Stimulated activated effector memory CD8-positive, alpha-beta T cell treated with anti-CD3 and anti-CD28 coated beads, Interleukin-12 subunit alpha, Interleukin-12 subunit beta, amount 100 ng/mL, for 72 hours (primary cell): ENCODE results near the gene MARS1.

Source experiments
- ATAC-seq: fragments of 150-1000 bp; cut with Tn5 transposase; 2 replicates; pipeline ENCODE4 v1.10.0; 2021
- DNase-seq, 2 donors: peaks; one replicate each; pipeline ENCODE4 v3.0.0; 2021 to 2022; ENCODE audit warnings: low spot score in 2 of 2
- H3K27ac Mint-ChIP-seq: one replicate; pipeline ENCODE4 v1.8.0; 2022; ENCODE audit warnings: mild to moderate bottlenecking, mixed read lengths
- H3K36me3 Mint-ChIP-seq: one replicate; pipeline ENCODE4 v1.8.0; 2022; ENCODE audit warnings: mild to moderate bottlenecking, mixed read lengths
- H3K4me1 Mint-ChIP-seq: one replicate; pipeline ENCODE4 v1.8.0; 2022; ENCODE audit warnings: mixed read lengths
- H3K4me3 Mint-ChIP-seq: one replicate; pipeline ENCODE4 v1.8.0; 2022; ENCODE audit warnings: mild to moderate bottlenecking, mixed read lengths
- H3K9me3 Mint-ChIP-seq: one replicate; pipeline ENCODE4 v1.8.0; 2022; ENCODE audit warnings: mixed read lengths

Gene MARS1

GRCh38 chr12:57474862-57475261 is 13.0 kb upstream of the MARS1 start:
- no peak for DNase-seq
- peaks cover 78% of the 10 kb centered on the region for H3K4me1 Mint-ChIP-seq
- peak overlapping the region; percentile 86 for H3K4me3 Mint-ChIP-seq
- ATAC-seq, result no peak
- no peaks in the 10 kb centered on the region for H3K9me3 Mint-ChIP-seq
- H3K36me3 Mint-ChIP-seq, result peaks cover 91% of the 10 kb centered on the region
- H3K27ac Mint-ChIP-seq, result peak overlapping the region; percentile 13

- peaks cover 92% of the 10 kb centered on the region for H3K36me3 Mint-ChIP-seq
- no peaks in the 10 kb centered on the region for H3K9me3 Mint-ChIP-seq
- peak overlapping the region; percentile 86 for H3K4me3 Mint-ChIP-seq
- ATAC-seq, result no peak
- H3K4me1 Mint-ChIP-seq, result peaks cover 84% of the 10 kb centered on the region
- DNase-seq, result no peak
- peak overlapping the region; percentile 99 for H3K27ac Mint-ChIP-seq
Observed at GRCh38 chr12:57475271-57476161, 12.4 kb upstream of the MARS1 start.

DNA sequence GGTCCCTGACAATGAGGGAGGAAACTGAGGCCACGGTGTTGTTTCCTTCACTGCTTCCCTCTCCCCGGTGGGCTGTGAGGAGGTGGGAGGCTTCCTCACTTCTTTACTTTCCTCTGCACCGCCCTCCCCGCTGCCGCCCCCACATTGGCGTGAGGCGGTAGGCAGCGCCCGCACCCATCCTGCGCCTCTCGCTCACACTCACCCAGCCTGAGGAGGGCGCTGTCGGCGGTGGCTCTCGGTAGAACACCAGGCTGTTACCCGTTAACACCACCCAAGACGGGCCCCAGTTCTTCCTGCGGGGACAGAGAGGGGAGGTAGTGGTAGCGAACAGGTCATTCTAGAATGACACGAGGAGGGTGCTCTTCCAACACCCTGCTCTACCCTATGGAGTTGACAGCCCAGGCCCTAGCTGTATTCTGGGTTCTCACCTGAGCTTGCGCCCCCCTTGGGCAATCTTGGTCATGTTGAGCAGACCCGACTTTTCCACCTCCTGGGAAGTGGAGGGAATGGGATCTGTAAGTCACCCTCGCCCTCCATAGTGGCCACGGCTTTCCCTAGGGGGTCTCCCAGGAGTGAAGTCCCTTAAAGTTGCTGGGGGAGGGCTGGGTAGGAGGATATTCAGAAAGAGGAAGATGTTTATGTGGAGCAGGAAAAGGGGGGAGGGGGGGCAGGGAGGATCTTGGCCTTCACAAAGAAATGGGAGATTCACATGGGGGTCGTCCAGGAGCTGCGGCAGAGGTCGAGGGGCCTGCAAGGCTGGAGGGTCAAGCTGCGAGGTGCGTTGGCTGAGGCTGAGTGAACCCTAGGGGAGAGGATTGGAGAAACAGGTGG is 11.5 kb upstream of the MARS1 start:
- Mint-ChIP-seq H3K4me1 (peaks cover 86% of the 10 kb centered on the region), H3K27ac (peak overlapping the region; percentile 99)

DNA sequence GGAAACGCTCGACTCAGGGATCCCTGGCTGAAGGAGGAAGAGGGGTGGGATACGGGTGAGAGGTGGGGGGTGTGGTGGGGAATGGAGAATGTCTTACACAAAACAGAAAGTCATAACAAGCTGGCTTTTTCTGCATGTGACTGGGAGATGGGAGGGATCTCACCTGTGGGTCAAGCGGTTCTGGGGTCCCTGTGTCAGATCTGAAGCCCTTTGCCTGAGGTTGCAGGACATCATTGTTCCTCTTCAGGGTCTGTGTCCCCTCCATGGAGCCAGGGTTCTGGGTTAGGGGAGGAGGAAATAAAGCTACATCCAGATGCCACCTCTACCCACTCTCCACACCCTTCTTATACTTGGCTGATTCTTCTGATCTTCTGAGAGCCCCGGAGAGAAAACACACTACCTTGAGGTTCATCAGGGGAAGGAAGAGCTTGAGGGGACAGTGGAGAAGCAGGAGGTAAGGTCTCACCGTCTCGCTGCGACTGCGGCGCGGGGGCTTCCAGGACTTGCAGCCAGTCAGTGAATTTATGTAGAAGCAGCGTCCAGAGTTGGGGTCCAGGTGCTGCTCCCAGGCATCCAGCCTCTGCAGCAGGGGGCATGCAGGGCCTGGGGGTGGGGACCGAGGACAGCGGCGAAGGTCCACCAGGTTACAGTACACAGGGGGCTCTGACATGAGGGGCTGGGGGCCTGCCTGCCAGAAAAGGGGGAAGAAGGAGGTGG is 10.7 kb upstream of the MARS1 start:
- peaks cover 86% of the 10 kb centered on the region for H3K4me1 Mint-ChIP-seq
- H3K36me3 Mint-ChIP-seq, result peaks cover 80% of the 10 kb centered on the region
- H3K27ac Mint-ChIP-seq, result peak overlapping the region; percentile 99
- H3K9me3 Mint-ChIP-seq, result no peaks in the 10 kb centered on the region
- peak overlapping the region; percentile 86 for H3K4me3 Mint-ChIP-seq
- DNase-seq, result no peak
- no peak for ATAC-seq

More for the DNA sequence above, 11.5 kb upstream of the MARS1 start:
- H3K4me3 Mint-ChIP-seq, result peak overlapping the region; percentile 86
- H3K36me3 Mint-ChIP-seq, result peaks cover 88% of the 10 kb centered on the region
- DNase-seq (peak; percentile 56 to 85), ATAC-seq (peak; percentile 57)
- H3K9me3 Mint-ChIP-seq, result no peaks in the 10 kb centered on the region

DNA sequence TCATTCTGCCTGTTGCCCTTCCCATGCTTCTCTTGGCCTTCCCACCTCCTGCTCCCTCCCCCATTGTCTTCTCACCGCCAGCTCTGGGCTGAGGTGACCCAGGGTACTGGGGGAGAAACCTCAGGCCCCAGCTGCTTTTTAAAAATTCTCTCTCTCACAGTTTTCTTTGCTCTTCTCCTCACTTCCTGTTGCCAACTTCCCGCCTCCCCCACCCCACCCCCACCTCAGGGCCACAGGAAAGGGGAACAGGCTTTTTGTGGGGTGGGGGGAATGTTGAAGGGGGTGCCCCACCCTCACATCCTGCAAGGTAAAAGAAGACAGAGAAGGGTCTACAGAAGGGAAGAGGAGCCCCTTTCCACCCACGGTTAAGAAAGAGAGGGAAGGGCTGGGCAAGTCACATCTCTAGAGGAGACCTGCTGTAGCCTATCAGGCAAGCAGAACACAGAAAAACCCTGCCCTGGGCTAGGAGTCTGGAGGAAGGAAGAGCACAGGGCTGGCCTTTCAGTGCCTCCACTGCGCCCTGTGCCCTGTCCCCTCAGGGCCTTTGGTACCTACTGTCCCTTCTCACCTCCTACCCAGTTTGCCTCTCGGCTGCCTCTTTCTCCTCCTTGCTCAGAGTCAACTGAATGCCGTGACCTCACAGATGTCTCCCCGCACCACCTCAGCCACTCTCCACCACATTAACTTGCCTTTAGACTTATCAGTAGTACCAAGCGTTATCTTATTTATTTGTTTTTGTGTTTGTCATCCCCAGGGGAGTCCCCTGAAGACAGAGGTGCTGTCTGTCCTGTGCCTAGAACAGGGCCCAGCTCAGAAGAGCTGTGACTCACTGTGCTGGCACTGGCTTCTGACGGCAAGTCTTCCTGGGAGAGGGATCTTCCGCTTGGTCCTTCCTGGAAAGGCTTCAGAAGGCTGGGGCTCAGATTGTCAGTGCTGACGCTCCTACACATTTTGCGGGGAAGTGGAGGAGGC is 9.9 kb upstream of the MARS1 start:
- Mint-ChIP-seq H3K9me3 (no peaks in the 10 kb centered on the region), H3K27ac (peak overlapping the region; percentile 99), H3K4me1 (peaks cover 80% of the 10 kb centered on the region), H3K36me3 (peaks cover 71% of the 10 kb centered on the region), H3K4me3 (peak overlapping the region; percentile 86)
- DNase-seq, result peak in 1 of 2 donors; percentile 75
- ATAC-seq, result peak; percentile 68

DNA sequence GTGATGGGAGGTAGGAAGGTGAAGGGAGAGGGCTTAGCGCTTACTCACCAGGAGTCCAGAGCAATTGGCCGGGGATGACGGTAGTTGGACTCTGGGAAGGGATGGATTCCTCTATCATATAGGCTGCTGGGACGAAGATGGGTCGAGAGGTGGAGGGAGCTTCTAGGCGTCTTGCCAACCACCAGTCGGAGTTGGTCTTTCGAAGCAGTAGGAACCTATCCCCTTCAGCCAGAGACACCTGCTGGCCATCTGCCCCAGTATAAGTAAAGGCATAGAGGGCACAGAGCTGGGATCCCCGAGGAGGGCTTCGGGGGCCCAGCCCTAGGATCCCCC is 8.9 kb upstream of the MARS1 start:
- Mint-ChIP-seq H3K9me3 (no peaks in the 10 kb centered on the region), H3K4me3 (peak overlapping the region; percentile 86), H3K4me1 (peaks cover 71% of the 10 kb centered on the region), H3K36me3 (peaks cover 61% of the 10 kb centered on the region), H3K27ac (peak overlapping the region; percentile 99)
- ATAC-seq, result peak; percentile 0
- DNase-seq, result no peak

DNA sequence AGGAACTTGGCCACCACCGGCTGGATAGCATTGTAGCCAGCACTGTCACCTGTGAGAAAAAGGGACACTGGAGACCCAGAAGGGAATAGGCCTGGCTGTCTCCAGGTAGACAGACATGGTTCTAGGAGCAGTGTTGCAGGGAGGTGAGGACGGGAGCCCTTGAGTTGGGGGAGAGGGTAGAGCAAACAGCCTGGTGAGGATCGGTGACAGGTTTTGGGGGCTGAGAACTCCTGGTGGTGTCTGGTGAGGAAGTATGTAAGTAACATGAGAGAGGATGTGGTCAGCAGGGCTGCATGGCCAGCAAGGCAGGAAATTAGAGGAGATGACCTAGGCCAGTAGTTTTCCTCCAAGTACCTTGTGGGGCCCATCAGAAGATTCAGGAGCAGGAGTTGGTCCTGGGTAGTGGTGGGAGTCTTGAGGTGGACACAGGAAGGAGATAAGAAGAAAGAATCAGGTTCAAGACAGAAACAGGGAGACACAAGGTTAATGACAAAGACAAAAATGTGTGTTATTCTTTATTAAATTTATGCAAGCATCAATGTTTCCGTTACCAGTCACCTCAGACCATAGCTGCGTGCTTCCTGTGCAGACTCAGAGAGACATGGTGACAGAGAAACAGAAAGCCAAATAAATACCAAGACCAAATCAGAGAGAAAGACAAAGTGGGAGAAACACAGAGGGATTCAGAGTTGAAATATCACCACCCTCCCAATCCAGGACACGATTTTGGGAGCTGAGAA is 8.3 kb upstream of the MARS1 start, which contains the start of gene ARHGAP9:
Gene ARHGAP9 (minus strand): TSS at position 491 of the 740 bp plus-strand sequence. CDS start 460 bp downstream, at position 31.
- Mint-ChIP-seq H3K27ac (peak within 1 kb of the TSS; percentile 99), H3K4me1 (peaks cover 66% of the 10 kb centered on the region), H3K4me3 (peak within 1 kb of the TSS; percentile 86), H3K9me3 (no peaks in the 10 kb centered on the region), H3K36me3 (peaks cover 56% of the 10 kb centered on the region)
- DNase-seq (peak in 1 of 2 donors; percentile 77), ATAC-seq (peak; percentile 76)

- Mint-ChIP-seq H3K4me3 (peak overlapping the region; percentile 1), H3K9me3 (no peaks in the 10 kb centered on the region), H3K4me1 (peaks cover 53% of the 10 kb centered on the region), H3K36me3 (peaks cover 36% of the 10 kb centered on the region), H3K27ac (peak overlapping the region; percentile 99)
- ATAC-seq (no peak), DNase-seq (no peak)
Observed at GRCh38 chr12:57481671-57482070, 6.2 kb upstream of the MARS1 start.

- Mint-ChIP-seq H3K4me1 (peaks cover 37% of the 10 kb centered on the region), H3K36me3 (peaks cover 35% of the 10 kb centered on the region), H3K4me3 (no peak overlapping the region), H3K27ac (no peak overlapping the region), H3K9me3 (no peaks in the 10 kb centered on the region)
- DNase-seq (no peak), ATAC-seq (no peak)
Observed at GRCh38 chr12:57483466-57483865, 4.4 kb upstream of the MARS1 start.

DNA sequence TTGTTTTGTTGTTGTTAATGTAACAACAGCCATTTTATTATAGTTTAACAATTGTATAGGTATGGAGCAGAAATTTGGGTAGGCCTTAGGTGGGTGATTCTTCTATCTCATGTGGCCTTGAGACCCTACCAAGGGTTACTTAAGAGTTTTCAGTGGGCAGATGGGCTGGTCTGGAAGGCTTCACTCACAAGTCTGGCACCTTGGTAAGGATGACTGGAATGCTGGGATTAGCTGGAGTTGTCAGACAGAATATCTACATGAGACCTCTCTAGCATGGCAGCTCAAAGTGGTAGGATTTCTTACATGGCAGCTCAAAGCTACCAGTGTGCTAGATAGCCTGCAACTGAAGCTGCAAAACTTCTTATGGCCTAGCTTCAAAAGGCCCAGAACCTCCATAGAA is 2.2 kb upstream of the MARS1 start:
- no peak overlapping the region for H3K4me3 Mint-ChIP-seq
- peaks cover 39% of the 10 kb centered on the region for H3K36me3 Mint-ChIP-seq
- no peak for DNase-seq
- H3K27ac Mint-ChIP-seq, result no peak overlapping the region
- H3K9me3 Mint-ChIP-seq, result no peaks in the 10 kb centered on the region
- H3K4me1 Mint-ChIP-seq, result peaks cover 37% of the 10 kb centered on the region
- no peak for ATAC-seq

- ATAC-seq, result no peak
- H3K27ac Mint-ChIP-seq, result peak overlapping the region; percentile 94
Observed at GRCh38 chr12:57487055-57487596, 742 bp upstream of the MARS1 start.

GRCh38 chr12:57488402-57489156 is 711 bp downstream of the MARS1 start:
- no peak for ATAC-seq
- no peak for DNase-seq

More at GRCh38 chr12:57487055-57487596, 742 bp upstream of the MARS1 start:
- Mint-ChIP-seq H3K4me3 (peak overlapping the region; percentile 88), H3K36me3 (peaks cover 53% of the 10 kb centered on the region), H3K9me3 (no peaks in the 10 kb centered on the region), H3K4me1 (peaks cover 34% of the 10 kb centered on the region)
- no peak for DNase-seq

More at GRCh38 chr12:57488402-57489156, 711 bp downstream of the MARS1 start:
- peaks cover 40% of the 10 kb centered on the region for H3K4me1 Mint-ChIP-seq
- H3K9me3 Mint-ChIP-seq, result no peaks in the 10 kb centered on the region
- H3K4me3 Mint-ChIP-seq, result peak overlapping the region; percentile 88
- H3K27ac Mint-ChIP-seq, result peak overlapping the region; percentile 94
- peaks cover 65% of the 10 kb centered on the region for H3K36me3 Mint-ChIP-seq
